NCI-H748 treated with DMSO at 0.1 percent for 48 hours (cell line): ENCODE data around the gene MAP4K2.

Experiments
- DNase-seq: peaks from one replicate; lab custom pipeline; 2025; lab: John Stamatoyannopoulos, UW

MAP4K2 gene

DNA sequence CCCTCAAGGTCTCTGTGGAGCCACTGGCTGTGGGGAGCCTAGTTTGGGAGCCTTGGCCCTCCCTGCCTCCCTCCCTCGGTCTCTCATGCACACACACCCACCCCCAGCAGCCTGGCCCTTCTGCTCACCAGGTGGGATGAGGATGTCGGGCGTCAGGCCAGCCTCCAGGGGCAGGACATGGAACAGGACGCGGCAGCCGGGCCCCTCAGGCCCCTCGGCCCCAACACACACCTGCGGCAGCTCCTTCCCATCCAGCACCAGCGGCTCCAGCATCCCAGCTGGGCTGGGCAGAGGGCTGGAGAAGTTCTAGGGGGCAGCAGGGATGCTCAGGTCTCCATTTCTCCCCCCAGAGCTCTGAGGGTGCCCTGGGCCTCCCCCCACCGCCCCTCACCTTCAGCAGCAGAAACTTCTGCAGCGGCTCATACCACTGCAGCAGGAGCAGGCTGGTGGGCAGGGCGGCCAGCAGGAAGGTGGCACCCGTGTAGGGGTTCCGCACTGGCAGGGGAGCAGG, 11.2 kb downstream of the MAP4K2 start:
- no peak for DNase-seq

DNA sequence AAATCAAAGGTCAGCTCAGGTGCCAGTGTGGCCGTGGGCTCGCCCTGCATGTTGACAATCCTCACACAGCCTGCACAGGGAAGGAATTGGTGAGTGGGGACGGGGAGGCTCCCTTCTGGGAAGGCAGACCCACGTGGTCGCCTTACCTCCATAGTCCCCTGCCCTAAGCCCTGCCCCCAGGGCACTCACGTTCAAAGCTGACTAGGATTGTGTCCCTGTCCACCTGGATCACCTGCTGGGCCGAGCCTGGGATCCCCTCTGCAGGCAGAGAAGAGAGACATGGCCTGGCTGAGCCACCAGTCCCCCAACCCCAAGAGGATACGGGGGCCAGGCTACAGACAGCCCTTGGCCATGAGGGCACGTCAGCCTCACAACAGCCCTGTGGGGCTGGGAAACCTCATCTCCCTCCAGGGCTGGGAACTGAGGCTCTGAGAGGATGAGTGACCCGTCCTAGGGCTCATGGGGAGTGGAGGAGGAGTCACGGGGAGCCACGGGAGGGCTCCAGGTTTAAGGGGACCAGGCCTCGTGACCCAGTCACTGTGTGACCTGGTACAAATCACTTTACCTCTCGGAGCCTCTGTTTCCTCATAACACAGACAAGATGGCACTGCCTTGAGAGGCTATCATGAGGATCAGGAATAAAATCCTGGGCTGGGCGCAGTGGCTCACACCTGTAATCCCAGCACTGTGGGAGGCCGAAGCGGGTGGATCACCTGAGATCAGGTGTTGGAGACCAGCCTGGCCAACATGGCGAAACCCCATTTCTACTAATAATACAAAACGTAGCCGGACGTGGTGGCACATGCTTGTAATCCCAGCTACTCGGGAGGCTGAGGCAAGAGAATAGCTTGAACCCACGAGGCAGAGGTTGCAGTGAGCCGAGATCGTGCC, 12.6 kb downstream of the MAP4K2 start:
- DNase-seq = no peak

DNA sequence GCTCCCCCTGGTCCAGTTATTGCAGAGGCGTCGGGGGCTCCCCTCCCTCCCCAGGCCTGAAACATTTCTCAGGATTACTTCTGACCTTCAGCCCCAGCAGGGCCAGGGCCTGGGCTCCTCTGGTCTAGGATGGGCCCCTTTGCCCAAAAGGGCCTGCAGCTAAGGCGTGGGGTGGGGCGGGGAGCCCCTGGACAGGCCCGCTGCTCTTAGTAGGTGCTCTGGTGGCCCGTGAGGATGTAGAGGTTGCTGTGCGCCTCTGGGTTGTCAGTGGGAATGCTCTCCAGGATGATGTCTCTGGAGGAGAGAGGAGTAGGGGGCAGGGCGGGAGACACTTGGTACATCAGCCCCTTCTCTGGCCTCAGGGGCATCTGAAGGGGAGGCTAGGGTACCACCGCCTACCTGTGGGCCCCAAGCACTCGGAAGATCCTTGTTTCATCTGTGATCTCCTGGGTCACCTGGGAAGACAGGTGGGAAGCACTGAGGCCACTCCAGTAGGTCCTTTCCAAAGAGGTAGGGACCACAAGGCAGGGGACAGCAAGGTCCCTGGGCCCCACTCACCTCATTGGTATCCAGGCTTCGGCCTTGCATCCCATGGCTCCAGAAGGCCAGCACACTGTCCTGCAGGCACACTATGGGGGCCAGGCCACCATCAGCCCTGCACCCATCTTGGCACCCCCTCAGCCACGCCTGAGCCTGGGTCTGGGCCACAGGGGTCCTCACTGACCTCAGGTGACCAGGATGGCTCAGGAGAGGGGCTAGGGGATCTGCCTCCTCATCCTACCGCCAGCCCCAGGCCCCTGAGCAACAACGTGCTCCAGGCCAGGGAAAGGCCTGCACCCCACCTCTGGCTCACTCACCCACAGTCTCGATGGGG, 13.4 kb downstream of the MAP4K2 start:
- no peak for DNase-seq

DNA sequence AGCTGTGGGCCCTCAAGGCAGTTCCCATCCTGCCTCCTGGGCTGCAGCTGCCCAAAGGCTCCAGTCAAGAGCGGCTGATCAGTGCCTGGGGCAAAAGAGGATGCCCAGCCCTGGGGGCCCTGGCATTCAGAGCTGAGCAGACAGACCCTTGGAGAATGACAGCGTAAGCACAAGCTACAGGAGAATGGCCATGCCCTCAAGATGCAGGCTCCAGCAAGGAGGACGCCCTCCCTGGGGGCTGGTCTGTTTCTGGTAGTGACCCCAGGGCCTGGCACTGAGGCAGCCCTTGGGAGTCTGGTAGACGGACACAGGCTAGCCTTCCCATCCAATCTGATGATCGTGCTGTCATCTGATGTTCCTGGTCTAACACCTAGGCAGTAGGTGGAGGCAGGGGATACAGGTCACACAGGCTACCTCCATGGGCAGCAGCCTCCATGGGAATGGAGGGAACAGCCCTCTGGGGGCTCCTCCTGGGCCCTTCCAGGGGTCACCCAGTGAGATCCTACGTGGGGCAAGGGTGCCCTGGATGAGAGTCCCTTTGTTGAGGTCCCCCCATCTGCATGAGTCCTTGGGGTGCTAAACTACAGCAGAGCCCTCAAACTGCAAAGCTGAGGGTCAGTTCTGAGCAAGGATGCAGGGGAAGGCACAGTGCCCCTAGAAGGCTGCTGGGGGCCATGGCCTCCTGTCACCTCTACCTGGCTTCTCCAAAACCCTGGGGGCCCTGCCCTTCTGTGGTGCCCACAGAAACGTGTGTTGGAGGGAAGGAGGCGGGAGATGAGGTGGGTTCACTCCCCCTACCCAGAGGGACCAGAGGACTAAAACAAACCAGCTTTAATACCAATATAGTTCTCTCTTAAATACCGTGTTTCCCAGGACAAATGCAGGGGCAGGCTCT, 14.4 kb downstream of the MAP4K2 start:
- no peak for DNase-seq

DNA sequence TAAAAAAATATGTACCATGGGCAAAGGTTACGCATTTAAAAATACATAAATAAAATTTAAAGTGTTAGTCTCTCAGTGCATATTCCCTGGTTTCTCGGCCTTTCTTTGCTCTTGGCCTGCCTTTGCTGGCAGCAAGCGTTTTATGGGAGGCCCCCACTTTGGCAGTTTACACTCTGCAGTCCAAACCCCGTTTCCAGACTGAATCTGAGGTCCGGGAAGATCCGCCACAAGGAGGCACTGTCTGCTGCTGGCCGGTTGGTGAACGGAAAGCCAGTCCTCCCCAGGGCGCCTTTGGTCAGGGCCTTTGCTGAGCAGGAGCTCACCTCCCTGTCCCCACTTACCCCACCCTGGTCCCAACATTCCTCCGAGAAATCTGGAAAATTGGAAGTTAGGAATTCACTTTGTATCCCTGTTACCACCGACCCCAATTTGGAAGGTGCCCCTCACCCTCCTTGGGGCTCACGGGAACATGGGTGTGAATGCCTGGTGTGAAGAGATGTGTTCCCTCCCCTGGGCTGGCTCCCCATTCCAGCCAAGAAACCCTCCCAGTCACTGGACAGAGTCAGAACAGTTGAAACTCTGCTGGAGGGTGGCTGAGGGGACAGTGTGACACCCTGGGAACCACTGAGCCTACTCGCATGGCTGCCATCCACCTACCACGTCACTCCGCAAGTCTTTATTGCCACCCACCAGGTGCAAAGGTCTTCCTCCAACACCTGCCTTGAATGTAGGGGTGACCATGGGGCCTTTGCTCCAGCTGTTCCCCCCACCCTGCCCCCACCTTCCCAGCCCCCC, 15.3 kb downstream of the MAP4K2 start:
- DNase-seq = no peak

DNA sequence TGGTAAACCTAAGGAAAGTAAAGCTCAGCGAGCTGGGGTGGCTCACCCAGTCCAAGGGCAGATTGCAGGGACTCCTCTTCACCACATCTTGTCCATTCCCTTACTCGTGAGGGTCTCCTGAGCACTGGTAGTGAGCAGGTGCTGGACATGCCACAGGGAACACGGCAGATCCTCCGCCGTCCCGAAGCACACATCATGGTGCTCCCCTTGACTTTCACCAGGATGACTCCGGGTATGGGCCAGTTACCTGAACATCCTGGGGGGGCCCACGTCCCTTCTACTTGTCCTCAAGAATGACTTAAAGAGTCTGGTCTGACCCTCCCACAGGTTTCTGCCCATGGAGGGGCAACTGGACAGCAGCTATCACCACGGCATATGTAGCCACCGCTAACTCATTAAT, 16.7 kb downstream of the MAP4K2 start:
- DNase-seq = no peak

DNA sequence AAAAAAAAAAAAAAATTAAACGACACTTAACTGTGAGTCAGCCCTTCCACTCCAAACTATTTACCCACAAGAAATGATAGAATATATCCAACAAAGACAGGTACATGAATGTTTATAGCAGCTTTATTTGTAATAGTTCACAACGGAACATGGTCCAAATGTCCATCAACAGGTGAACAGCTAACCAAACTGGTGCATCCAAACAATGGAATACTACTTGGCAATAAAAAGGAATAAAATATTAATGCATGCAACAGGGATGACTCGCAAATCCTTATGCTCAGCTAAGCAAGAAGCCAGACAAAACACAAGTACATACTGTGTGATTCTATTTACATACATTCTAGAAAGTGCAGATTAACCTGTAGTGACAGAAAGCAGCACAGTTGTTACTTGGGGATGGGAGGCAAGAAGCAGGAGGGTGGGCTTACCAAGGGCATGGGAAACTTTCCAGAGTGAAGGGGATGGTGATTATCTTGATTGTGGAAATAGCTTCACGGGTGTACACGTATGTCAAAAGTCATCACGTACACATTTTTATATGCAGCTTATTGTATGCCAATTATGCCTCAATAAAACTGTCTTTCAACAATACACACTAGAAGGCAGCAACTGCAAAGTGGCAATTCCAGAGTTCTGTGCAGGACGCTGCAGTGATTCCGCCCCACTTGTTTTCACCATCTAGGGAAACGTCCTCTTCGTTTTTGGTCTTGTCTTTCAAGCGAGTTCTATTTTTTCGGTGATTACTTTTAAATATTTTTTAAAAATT, 18.0 kb downstream of the MAP4K2 start:
- no peak for DNase-seq

GRCh38 chr11:64778473-64779298, 24.3 kb downstream of the MAP4K2 start, which contains the start of gene SF1:
TSS of gene SF1 (minus strand) at chr11:64778542. CDS start at chr11:64778392, 150 bp downstream.
- peak; percentile 100 for DNase-seq

GRCh38 chr11:64778223-64778472, 24.9 kb downstream of the MAP4K2 start:
- no peak for DNase-seq

DNA sequence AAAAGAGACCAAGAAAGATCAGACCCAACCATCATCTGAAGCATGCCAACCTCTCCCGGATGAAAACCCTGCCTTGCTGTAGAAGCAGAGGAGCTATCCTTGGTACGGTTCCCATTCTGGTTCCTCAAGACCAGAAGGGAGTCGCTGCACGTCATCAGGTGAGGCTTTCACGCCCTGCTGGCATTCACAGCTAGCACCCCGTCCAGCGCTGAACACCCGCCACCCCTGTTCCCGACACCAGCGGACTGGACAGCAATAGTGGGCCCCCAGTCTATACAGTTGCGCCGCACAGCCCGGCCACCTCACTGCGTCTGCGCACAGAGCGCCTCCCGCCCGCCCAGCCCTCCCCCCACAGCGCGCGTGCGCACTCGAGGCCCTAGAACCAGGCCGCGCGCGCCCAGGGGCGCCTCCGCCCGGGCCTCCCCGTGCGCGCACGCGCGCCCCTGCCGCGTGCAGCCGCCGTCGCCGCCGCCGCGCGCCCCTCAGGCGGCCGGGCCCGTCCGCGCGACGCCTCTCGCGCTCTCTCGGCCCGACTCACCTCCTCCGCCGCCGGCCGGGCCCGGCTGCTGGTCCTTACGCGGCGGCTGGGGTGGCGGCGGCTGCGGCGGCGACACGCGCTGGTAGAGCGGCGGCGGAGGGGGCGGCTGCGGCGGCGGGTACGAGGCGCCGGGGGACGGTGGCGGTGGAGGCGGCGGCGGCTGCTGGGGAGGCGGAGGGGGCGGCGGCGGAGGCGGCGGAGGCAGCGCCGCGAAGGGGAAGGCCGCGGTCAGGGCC, 25.4 kb downstream of the MAP4K2 start:
- peak; percentile 66 for DNase-seq

DNA sequence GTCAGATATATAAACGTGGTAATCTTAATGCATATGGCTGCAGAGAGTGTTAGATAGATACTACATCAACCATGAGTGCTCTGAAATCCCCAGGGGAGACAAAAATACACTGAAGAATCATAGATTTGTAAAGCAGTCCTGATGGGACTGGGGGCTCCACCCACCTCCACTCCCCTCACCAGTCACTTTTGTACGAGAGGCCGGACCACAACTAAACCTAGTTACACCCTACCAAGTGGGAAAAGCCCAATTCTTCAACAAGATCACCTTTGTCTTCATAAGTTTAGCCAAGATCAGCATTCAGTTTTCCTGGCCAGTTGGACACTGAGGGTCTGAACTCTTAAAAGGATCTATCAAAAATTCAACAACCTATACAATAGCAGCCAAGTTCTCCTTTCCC, 26.1 kb downstream of the MAP4K2 start:
- no peak for DNase-seq

DNA sequence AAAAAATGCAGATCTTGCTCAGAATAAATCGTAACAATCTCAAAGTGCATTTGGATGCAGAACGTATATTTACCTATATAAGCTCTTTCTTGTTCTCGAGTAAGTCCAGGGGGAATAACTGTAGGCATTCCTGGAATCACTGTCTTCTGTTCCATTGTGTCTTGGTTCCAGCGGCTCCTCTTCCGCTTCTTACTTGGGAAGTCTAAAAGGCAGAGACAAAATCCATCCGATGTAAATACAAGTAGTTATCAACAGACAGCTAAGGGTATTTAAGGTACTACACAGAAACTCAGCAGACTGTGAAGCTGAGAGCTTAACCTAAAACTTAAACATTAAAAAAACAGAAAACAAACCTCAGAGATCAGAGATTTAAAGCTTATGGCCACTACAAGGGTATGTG, 26.6 kb downstream of the MAP4K2 start:
- DNase-seq = no peak

- DNase-seq = no peak
Observed at GRCh38 chr11:64774144-64774543, 28.9 kb downstream of the MAP4K2 start.

GRCh38 chr11:64772303-64773018, 30.6 kb downstream of the MAP4K2 start:
- no peak for DNase-seq

GRCh38 chr11:64771861-64772260, 31.2 kb downstream of the MAP4K2 start:
- DNase-seq = no peak

DNA sequence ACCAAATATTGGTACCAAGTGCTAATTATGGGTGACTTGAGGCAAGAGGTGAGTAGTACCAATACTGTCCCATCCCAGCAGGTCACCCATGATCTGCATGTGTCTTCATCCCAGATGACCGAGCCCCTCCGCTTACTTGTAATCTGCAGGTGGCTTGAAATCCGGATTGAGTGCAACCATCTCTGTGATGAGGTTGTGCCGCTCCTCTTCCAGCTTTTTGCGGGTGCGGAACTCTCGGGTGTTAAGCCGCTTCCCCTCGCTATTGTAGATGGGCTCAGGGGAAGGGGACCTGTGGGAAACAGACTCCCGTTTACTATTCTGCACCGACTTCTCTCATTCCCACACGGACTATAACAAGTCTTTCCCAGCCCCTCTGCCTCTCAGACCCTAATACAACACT, 32.9 kb downstream of the MAP4K2 start:
- no peak for DNase-seq

DNA sequence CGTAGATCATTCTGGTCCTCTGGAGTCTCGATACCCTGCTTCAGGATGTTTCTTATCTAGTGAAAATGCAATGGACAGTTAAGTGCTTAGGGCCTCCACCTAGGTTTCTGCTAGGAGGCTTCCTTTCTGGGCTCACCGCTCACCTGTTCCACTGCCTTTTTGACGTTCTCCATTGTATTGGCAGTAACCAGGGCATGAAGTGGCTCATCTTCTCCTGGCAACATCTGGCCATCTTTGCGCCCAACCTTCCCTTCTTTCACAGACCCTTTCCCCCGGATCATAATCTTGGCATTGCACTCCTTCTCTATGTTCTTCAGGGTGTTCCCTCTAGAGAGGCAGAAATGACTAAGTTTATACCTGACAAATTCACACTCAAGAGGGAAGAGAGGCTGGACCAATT, 33.7 kb downstream of the MAP4K2 start:
- no peak for DNase-seq

DNA sequence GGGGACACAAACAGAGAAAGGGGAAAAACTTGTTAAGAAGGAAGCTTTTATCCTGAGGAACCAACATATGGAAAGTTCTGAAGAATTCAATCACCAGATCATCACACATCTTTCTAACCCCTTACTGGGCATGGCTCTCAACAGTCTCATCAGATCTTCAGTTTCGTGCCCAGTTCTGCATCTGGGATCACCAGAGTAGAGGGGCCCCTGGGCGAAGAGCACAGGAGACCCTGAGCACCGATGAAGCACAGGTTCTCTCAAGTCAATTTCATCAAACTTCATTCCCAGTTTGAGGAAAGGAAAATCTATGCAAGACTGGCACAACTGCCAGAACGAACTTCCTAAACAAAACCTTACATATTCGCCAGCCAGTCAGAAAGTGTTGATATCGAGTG, 34.7 kb downstream of the MAP4K2 start:
- no peak for DNase-seq
